A549 treated with ZK216348 at 1 μM for 4 hours (cell line): ENCODE data around the gene NUAK1. TPM values are rescaled to one million over a fixed set of nuclear protein-coding genes. Genes with fewer than 3 reads are reported as not detected.

Experiments used
- total RNA-seq: library from RNA; stranded (reverse); fragments of 200-300 nt; extraction: Qiagen RNA extraction; gene quantifications from 5 replicates; pipeline ENCODE4 v1.2.3, GENCODE V29; 2022; ENCODE audit warnings: low read depth

NUAK1 gene
- total RNA-seq: 7.2 to 8.8 TPM (median 8.5 TPM) in 5 replicates

DNA sequence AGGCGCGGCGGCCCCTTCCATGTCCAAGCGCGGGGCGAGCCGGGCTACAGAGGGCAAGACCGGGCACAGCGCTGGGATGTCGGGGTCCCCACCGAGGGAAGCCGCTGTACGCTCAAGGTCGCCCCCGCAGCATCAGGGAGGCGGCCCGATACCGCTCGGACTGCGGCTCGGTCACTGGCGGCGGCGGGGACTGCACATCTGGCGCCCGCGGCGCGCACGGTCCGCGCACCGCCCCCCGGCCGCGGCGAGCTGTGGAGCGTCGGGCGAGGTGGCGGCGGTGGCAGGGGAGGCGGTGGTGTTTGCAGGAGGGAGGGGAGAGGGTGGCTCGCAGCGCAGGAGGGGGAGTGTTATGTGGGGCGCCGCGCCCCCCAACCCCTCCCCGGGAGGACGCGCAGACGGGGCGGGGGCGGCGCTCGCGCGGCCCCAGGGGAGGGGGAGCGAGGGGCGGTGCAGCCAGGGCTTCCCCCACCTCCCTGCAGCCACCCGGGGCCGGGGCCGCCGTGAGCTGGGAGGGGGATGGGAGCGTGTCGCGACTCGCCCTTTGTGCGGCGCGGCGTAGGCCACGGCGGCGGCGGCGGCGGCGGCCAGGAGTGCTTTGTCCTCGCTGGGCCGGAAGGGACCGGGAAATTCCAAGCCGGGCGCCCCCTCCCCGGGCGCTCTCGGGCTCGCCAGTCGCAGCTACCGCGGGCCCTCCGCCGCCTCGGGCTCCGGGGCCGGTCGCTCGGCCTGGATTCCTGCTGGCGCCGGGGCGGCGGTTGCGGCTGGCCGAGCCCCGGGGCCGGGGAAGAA is at the start of gene NUAK1:
Gene NUAK1 (minus strand): TSS at position 322 of the 789 bp plus-strand sequence. CDS start 301 bp downstream, at position 21.

Other genes with a start within 250 kb of the NUAK1 start
- gene CKAP4, start 109.1 kb upstream of the NUAK1 start, total RNA-seq: 75.9 to 92.7 TPM (median 88.9 TPM) in 5 replicates
- 2.2 to 2.7 TPM (median 2.5 TPM) in 5 replicates for gene TCP11L2, start 163.8 kb upstream of the NUAK1 start, total RNA-seq
- gene POLR3B, start 218.8 kb upstream of the NUAK1 start, total RNA-seq: 4.7 to 6.8 TPM (median 5.6 TPM) in 5 replicates